Neural crest cell (in vitro differentiated cells): ENCODE results near the gene CLPSL1. TPM values are rescaled to one million over a fixed set of nuclear protein-coding genes. Genes with fewer than 3 reads are reported as not detected.

Experiments used
- DNase-seq: peaks from one replicate; pipeline ENCODE4 v3.0.0; 2021; ENCODE audit warnings: low read depth, mixed read lengths, low spot score
- H3K27ac Mint-ChIP-seq: one replicate; pipeline ENCODE4 v1.8.0; 2021; ENCODE audit warnings: mild to moderate bottlenecking, mixed read lengths; ENCODE audit not compliant: unreplicated experiment
- H3K27me3 Mint-ChIP-seq: 2 replicates; pipeline ENCODE4 v1.8.0; 2021; ENCODE audit warnings: low read depth, mild to moderate bottlenecking, mixed read lengths
- H3K36me3 Mint-ChIP-seq: 2 replicates; pipeline ENCODE4 v1.8.0; 2021; ENCODE audit warnings: low read depth, mild to moderate bottlenecking, mixed read lengths
- H3K4me1 Mint-ChIP-seq: 2 replicates; pipeline ENCODE4 v1.8.0; 2021; ENCODE audit warnings: mixed read lengths
- H3K4me3 Mint-ChIP-seq: one replicate; pipeline ENCODE4 v1.8.0; 2021; ENCODE audit warnings: mild to moderate bottlenecking, mixed read lengths
- H3K9me3 Mint-ChIP-seq: 2 replicates; pipeline ENCODE4 v1.8.0; 2021; ENCODE audit warnings: mixed read lengths
- total RNA-seq: library from RNA; stranded (reverse); gene quantifications from 2 replicates; pipeline ENCODE4 v1.2.1, GENCODE V29; 2021
- TF ChIP-seq, protein P1 (sequence below): fragments of 200-600 bp; sonication (generic); conservative IDR thresholded peaks from 2 replicates; pipeline ENCODE4 v1.5.0; 2021; ENCODE audit warnings: antibody characterized with exemption, mild to moderate bottlenecking

Gene CLPSL1
- total RNA-seq, 1 donor from 2014 or later: not detected

DNA sequence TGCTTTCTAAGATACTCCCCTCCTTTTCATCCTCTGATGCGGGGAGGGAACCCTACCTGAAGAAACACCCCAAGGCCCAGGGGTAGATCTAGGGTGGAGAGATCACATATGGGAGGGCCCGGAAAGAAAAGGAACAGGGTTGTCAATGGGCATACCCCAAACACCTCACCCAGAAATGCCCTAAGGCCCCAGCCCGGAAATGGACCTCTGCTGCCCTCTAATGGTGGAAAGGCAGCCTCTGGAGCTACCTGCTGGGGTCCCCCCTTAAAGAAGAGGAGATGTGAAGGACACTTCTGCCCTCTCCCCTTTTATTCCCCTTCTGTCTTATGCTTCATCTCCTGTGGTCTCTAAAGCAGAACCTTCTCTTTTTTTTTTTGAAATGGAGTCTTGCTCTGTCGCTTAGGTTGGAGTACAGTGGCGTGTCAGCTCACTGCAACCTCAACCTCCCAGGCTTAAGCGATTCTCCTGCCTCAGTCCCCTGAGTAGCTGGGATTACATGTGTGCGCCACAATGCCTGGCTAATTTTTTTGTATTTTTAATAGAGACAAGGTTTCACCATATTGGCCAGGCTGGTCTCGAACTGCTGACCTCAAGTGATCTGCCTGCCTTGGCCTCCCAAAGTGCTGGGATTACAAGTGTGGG is 44.4 kb upstream of the CLPSL1 start:
- Mint-ChIP-seq H3K27me3 (no peaks in the 10 kb centered on the region), H3K27ac (no peak overlapping the region), H3K36me3 (no peaks in the 10 kb centered on the region), H3K4me3 (peak overlapping the region; percentile 72), H3K4me1 (peaks cover 48% of the 10 kb centered on the region), H3K9me3 (no peaks in the 10 kb centered on the region)
- DNase-seq: peak; percentile 79
- TF ChIP-seq, protein P1, sequence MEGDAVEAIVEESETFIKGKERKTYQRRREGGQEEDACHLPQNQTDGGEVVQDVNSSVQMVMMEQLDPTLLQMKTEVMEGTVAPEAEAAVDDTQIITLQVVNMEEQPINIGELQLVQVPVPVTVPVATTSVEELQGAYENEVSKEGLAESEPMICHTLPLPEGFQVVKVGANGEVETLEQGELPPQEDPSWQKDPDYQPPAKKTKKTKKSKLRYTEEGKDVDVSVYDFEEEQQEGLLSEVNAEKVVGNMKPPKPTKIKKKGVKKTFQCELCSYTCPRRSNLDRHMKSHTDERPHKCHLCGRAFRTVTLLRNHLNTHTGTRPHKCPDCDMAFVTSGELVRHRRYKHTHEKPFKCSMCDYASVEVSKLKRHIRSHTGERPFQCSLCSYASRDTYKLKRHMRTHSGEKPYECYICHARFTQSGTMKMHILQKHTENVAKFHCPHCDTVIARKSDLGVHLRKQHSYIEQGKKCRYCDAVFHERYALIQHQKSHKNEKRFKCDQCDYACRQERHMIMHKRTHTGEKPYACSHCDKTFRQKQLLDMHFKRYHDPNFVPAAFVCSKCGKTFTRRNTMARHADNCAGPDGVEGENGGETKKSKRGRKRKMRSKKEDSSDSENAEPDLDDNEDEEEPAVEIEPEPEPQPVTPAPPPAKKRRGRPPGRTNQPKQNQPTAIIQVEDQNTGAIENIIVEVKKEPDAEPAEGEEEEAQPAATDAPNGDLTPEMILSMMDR: peak; percentile 91

DNA sequence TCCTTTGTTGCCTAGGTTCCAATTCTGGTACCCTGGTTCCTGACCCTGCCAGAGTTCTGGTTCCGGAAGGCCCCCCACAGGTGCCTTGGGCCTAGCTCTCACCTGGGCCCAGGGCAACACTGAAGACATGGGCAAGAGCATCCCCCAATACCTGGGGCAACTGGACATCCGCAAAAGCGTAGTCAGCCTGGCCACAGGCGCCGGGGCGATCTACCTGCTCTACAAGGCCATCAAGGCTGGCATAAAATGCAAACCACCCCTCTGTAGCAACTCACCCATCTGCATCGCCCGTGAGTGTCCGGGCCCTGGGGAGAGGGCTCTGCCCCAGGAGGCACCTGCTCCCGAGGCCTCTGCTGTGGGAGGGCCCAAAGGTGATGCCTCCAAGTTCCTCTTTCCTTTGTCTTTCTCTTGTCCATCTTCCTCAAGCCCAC is 43.8 kb upstream of the CLPSL1 start, which contains the start of gene ARMC12:
TSS of gene ARMC12 (plus strand) at position 51 of the 431 bp plus-strand sequence. CDS start at position 128, 77 bp downstream.
- no peak for DNase-seq
- TF ChIP-seq, protein P1: no peak
- Mint-ChIP-seq H3K4me1 (peaks cover 47% of the 10 kb centered on the region), H3K27me3 (no peaks in the 10 kb centered on the region), H3K4me3 (peak within 1 kb of the TSS; percentile 72), H3K36me3 (no peaks in the 10 kb centered on the region), H3K27ac (no peak within 1 kb of the TSS), H3K9me3 (no peaks in the 10 kb centered on the region)

DNA sequence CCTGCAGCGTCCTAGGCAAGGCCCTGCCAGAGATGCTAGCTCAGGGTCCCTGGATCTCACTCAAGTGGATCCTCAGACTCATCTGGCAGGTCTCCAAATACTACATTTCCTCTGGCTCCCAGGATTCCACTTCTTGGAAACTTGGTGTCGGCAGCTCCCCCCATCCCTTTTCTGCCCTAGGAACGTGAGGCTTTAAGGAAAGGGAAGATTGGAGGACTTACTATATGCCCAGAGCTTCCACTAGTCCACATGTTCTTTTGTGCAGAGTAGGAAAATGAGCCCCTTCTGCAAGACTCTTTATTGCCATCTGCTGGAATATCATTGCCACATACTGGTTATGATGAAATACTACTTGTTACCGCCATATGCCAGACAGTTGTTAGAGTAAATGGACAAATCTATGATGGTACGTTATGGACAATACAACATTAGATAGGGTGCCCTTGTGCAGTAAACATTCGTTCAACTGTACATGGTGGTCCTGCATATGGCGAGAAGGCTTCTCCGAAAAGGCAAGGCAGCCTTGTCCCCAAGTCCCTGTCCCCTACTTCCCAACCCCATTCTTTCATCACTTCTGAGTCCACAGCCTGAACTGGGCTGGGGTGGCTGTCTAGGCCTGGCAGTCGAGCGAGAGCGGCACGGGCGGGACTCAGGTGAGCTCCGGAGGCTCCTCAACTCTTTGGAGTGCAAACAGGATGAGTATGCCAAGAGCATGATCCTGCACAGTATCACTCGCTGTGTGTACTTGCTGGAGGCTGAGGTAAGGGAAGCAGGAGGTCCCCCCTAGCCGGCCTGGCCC is 43.2 kb upstream of the CLPSL1 start:
- no peaks in the 10 kb centered on the region for H3K36me3 Mint-ChIP-seq
- peaks cover 44% of the 10 kb centered on the region for H3K4me1 Mint-ChIP-seq
- TF ChIP-seq, protein P1: peak; percentile 85
- no peaks in the 10 kb centered on the region for H3K27me3 Mint-ChIP-seq
- peak overlapping the region; percentile 64 for H3K4me3 Mint-ChIP-seq
- H3K27ac Mint-ChIP-seq: no peak overlapping the region
- DNase-seq: no peak
- H3K9me3 Mint-ChIP-seq: no peaks in the 10 kb centered on the region

DNA sequence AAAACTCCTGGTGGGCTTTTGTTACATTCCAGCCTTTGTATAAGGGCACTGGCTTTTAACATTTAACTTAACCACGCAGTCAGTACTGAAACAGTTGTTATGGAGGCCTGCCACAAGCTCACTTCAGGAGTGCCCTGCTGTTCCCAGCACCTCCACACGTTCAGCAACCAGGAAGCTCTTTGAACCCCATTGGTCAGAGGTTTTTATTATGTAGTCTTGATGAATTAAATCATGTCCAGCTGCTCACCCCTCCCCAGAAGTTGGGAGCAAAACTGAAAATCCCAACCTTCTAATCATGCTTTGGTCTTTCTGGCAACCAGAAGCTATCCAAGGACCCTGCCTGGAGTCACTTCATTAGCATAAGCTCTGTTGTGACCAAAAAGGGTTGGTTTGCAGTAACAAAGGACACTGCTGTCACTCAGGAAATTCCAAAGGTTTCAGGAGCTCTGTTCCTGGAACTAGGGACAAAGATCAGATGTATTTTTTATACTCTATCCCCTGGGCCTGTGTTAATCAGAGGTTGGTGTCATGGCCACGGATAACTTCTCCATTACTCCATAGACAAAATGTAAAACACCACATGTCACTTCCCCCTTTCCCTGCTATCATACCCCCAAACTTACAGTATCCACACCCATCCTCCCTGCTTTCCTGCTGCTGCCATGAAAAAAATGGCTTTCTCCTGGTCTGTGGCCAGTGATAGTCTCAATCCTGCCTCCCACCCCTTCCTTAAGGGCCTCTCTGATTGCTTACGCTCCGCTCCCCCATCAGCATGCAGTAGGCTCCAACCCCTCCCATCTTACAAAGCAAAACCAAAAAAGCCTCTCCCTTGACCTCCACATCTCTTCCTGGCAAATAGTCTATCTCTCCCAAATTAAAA is 40.9 kb upstream of the CLPSL1 start:
- H3K9me3 Mint-ChIP-seq: no peaks in the 10 kb centered on the region
- no peak for DNase-seq
- peaks cover 39% of the 10 kb centered on the region for H3K4me1 Mint-ChIP-seq
- peak overlapping the region; percentile 43 for H3K4me3 Mint-ChIP-seq
- no peaks in the 10 kb centered on the region for H3K27me3 Mint-ChIP-seq
- H3K36me3 Mint-ChIP-seq: no peaks in the 10 kb centered on the region
- peak overlapping the region; percentile 91 for H3K27ac Mint-ChIP-seq
- TF ChIP-seq, protein P1: no peak

DNA sequence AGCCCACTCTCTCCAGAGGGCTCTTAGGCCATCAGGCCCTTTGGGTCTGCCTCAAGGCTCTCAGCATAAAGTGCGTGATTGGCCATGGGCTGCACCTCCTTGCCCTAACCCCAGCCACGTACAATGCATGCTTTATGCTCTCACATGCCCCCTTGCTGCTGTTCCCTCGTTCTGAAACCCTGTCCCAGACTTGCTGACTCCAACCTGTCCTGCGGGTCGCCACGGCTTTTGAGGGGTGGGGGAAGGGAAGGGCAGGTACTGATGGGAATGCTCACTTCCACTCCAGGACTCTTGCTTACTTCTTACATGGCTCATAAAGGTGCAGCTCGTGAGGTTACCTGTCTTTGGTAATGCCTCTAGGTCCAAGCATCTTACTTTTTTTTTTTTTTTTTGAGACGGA is 38.0 kb upstream of the CLPSL1 start:
- Mint-ChIP-seq H3K4me3 (no peak overlapping the region), H3K36me3 (no peaks in the 10 kb centered on the region), H3K4me1 (peaks cover 32% of the 10 kb centered on the region), H3K9me3 (no peaks in the 10 kb centered on the region), H3K27ac (peak overlapping the region; percentile 84), H3K27me3 (no peaks in the 10 kb centered on the region)
- DNase-seq: no peak
- TF ChIP-seq, protein P1: no peak
